CD14-positive monocyte (primary cell): ENCODE data around the gene BUB1B. TPM values are rescaled to one million over a fixed set of nuclear protein-coding genes. Genes with fewer than 3 reads are reported as not detected.
"Not testable (repeated sequence)": the region's sequence is repeated elsewhere in the genome, so short reads cannot be mapped to it uniquely, and the experiment has no call there.

Experiments used
- DNase-seq, 3 donors: peaks; one replicate each; pipeline ENCODE4 v3.0.0-alpha.2; 2011 to 2022
- H2AFZ ChIP-seq: 2 replicates; pipeline ENCODE4 v1.6.0; 2012; ENCODE audit warnings: mild to moderate bottlenecking, low read depth, low read length, inconsistent platforms; ENCODE audit not compliant: insufficient read depth, poor library complexity, severe bottlenecking
- H3K27ac ChIP-seq, 2 donors: 1 replicate in 1 of 2; 2 replicates in 1 of 2; pipeline ENCODE4 v1.5.1; 2012 to 2013; ENCODE audit warnings: low read length in 2 of 2, control low read depth in 1 of 2, inconsistent platforms in 1 of 2, low read depth in 1 of 2, mild to moderate bottlenecking in 1 of 2
- H3K27me3 ChIP-seq, 2 donors: one replicate each; pipeline versions ENCODE4 v1.6.0 to v1.6.1; 2011 to 2013; ENCODE audit warnings: low read length in 2 of 2; ENCODE audit not compliant: control insufficient read depth in 2 of 2, insufficient read depth in 2 of 2
- H3K36me3 ChIP-seq, 2 donors: replicated peaks in 1 of 2; 1 replicate in 1 of 2; 2 replicates in 1 of 2; pipeline versions ENCODE4 v1.5.1 to v1.6.1; 2012 to 2013; ENCODE audit warnings: low read length in 2 of 2, control low read depth in 1 of 2, inconsistent platforms in 1 of 2, mild to moderate bottlenecking in 1 of 2; ENCODE audit not compliant: insufficient read depth in 2 of 2, control insufficient read depth in 1 of 2
- H3K4me1 ChIP-seq, 2 donors: 1 replicate in 1 of 2; 2 replicates in 1 of 2; pipeline versions ENCODE4 v1.5.1 to v1.6.1; 2012 to 2013; ENCODE audit warnings: low read length in 2 of 2, control low read depth in 1 of 2, inconsistent platforms in 1 of 2, mild to moderate bottlenecking in 1 of 2, moderate library complexity in 1 of 2; ENCODE audit not compliant: insufficient read depth in 2 of 2, control insufficient read depth in 1 of 2
- H3K4me2 ChIP-seq: replicated peaks from 2 replicates; pipeline ENCODE3; 2012; ENCODE audit warnings: low read length, moderate library complexity, mild to moderate bottlenecking; ENCODE audit not compliant: poor library complexity, severe bottlenecking; ENCODE audit errors: extremely low read depth
- H3K4me3 ChIP-seq, 3 experiments: fragments of 200-600 bp in 1 of 3; sonication (generic) in 1 of 3; replicated peaks in 1 of 3; 1 replicate in 2 of 3; 2 replicates in 1 of 3; pipeline ENCODE4 v1.5.1; 2011 to 2013; ENCODE audit warnings: low read length in 3 of 3, mild to moderate bottlenecking in 3 of 3, control low read depth in 2 of 3, low read depth in 2 of 3, inconsistent platforms in 1 of 3, moderate library complexity in 1 of 3
- H3K79me2 ChIP-seq: 2 replicates; pipeline ENCODE4 v1.6.0; 2012; ENCODE audit warnings: mild to moderate bottlenecking, control low read depth, inconsistent platforms, low read length, moderate library complexity; ENCODE audit not compliant: insufficient read depth
- H3K9ac ChIP-seq: 2 replicates; pipeline ENCODE4 v1.6.0; 2017; ENCODE audit warnings: low read length, mild to moderate bottlenecking; ENCODE audit not compliant: insufficient read depth, poor library complexity, severe bottlenecking
- H3K9me3 ChIP-seq, 2 donors: replicated peaks in 1 of 2; 1 replicate in 1 of 2; 2 replicates in 1 of 2; pipeline versions ENCODE4 v1.5.1 to v1.6.1; 2012 to 2013; ENCODE audit warnings: low read length in 2 of 2, control low read depth in 1 of 2; ENCODE audit not compliant: control insufficient read depth in 1 of 2, insufficient read depth in 1 of 2
- H4K20me1 ChIP-seq: 2 replicates; pipeline ENCODE4 v1.6.0; 2012; ENCODE audit warnings: mild to moderate bottlenecking, low read length, control low read depth, moderate library complexity; ENCODE audit not compliant: insufficient read depth
- H3K27ac Mint-ChIP-seq, 7 donors: one replicate each; pipeline ENCODE4 v1.8.0; 2020; ENCODE audit warnings: mild to moderate bottlenecking in 7 of 7, mixed read lengths in 7 of 7, moderate library complexity in 6 of 7, inconsistent platforms in 2 of 7
- H3K27me3 Mint-ChIP-seq, 3 donors: one replicate each; pipeline ENCODE4 v1.8.0; 2021 to 2022; ENCODE audit warnings: low read depth in 3 of 3, mild to moderate bottlenecking in 3 of 3, mixed read lengths in 3 of 3, moderate library complexity in 3 of 3, inconsistent platforms in 1 of 3
- H3K36me3 Mint-ChIP-seq, 2 donors: one replicate each; pipeline ENCODE4 v1.8.0; 2020; ENCODE audit warnings: mixed read lengths in 2 of 2, inconsistent platforms in 1 of 2, mild to moderate bottlenecking in 1 of 2
- H3K4me1 Mint-ChIP-seq: one replicate; pipeline ENCODE4 v1.8.0; 2020; ENCODE audit warnings: mild to moderate bottlenecking, mixed read lengths
- H3K4me3 Mint-ChIP-seq, 2 donors: one replicate each; pipeline ENCODE4 v1.8.0; 2020; ENCODE audit warnings: mild to moderate bottlenecking in 2 of 2, mixed read lengths in 2 of 2, moderate library complexity in 1 of 2
- H3K9me3 Mint-ChIP-seq, 7 donors: one replicate each; pipeline ENCODE4 v1.8.0; 2020 to 2022; ENCODE audit warnings: mixed read lengths in 7 of 7, mild to moderate bottlenecking in 6 of 7, moderate library complexity in 6 of 7, inconsistent platforms in 2 of 7
- WGBS: methylation state at CpG from one replicate; pipeline ENCODE4 v1.1.5; 2013; ENCODE audit warnings: missing lambda C conversion rate; ENCODE audit not compliant: insufficient coverage; 5-methylcytosine and 5-hydroxymethylcytosine counted together
- intact Hi-C, 2 donors: fragments of 100-400 bp; cut with micrococcal nuclease; formaldehyde crosslinking; loops; one replicate each; pipeline versions ENCODE4 v1.15.0 to v1.15.1; 2023
- polyA plus RNA-seq, 3 donors: library from polyadenylated mRNA; depleted of rRNA in 1 of 3; unstranded in 2 of 3; stranded (reverse) in 1 of 3; fragments of 300-500 nt in 2 of 3; fragments of >200 nt in 1 of 3; fragmentation: Illumina TruSeq in 2 of 3; gene quantifications; 1 replicate in 2 of 3; 2 replicates in 1 of 3; pipeline ENCODE4 v1.2.3, GENCODE V29; 2012 to 2021
- TF ChIP-seq, protein P1 (sequence below): fragments of 200-600 bp; IDR thresholded peaks from one replicate; pipeline ENCODE4 v1.8.0; 2022; ENCODE audit warnings: antibody characterized with exemption, mild to moderate bottlenecking

The BUB1B gene
- polyA plus RNA-seq, 3 donors, result 0.01 to 0.51 TPM; not detected in 1

- H3K4me1 ChIP-seq, result peaks cover 7 to 13% of the 10 kb centered on the region in 2 donors
- intact Hi-C loops, H4K20me1 ChIP-seq, H3K9me3 Mint-ChIP-seq, H3K27me3 ChIP-seq, H3K36me3 Mint-ChIP-seq, H2AFZ ChIP-seq, H3K36me3 ChIP-seq, H3K27ac ChIP-seq, H3K4me3 Mint-ChIP-seq, H3K4me3 ChIP-seq, H3K9me3 ChIP-seq, DNase-seq, H3K9ac ChIP-seq, H3K79me2 ChIP-seq, H3K27me3 Mint-ChIP-seq, H3K4me2 ChIP-seq: not testable (repeated sequence)
- no CpG with 5 or more reads among the region's 5 CpGs for whole genome bisulfite sequencing
- H3K4me1 Mint-ChIP-seq, result peaks cover 17% of the 10 kb centered on the region
- peak overlapping the region in 1 of 7 donors; percentile 54 for H3K27ac Mint-ChIP-seq
Measured at GRCh38 chr15:40124807-40125285, 36.0 kb upstream of the BUB1B start.

DNA sequence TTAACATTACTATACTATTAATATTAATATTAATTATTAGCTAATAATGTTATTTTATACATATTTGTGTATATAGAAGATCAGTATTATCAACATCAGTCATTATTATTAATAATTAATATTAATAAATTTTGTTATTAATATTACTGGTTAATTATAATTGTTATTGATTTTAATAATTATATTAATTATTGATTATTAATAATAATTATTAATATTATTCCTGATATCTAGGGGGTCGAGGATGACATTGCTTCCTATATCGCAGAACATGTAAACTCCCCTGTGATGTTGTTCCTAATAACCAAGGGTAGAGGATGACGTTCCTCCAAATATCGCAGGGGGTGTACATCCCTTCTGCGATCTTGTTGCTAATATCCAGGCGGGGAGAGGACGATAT, 34.9 kb upstream of the BUB1B start:
- WGBS, result no CpG with 5 or more reads among the region's 7 CpGs
- DNase-seq, result no peak
- H3K4me3 Mint-ChIP-seq, result no peak overlapping the region

More for the DNA sequence above, 34.9 kb upstream of the BUB1B start:
- Histone ChIP-seq H3K9ac (no peak overlapping the region), H2AFZ (no peak overlapping the region), H4K20me1 (no peaks in the 10 kb centered on the region), H3K4me1 (peaks cover 7 to 13% of the 10 kb centered on the region in 2 donors), H3K4me3 (no peak overlapping the region), H3K79me2 (no peaks in the 10 kb centered on the region), H3K27me3 (no peaks in the 10 kb centered on the region), H3K27ac (no peak overlapping the region), H3K4me2 (no peak overlapping the region), H3K36me3 (no peaks in the 10 kb centered on the region), H3K9me3 (no peaks in the 10 kb centered on the region)
- H3K27me3 Mint-ChIP-seq, result peaks cover 2% of the 10 kb centered on the region in 3 donors
- TF ChIP-seq, protein P1, sequence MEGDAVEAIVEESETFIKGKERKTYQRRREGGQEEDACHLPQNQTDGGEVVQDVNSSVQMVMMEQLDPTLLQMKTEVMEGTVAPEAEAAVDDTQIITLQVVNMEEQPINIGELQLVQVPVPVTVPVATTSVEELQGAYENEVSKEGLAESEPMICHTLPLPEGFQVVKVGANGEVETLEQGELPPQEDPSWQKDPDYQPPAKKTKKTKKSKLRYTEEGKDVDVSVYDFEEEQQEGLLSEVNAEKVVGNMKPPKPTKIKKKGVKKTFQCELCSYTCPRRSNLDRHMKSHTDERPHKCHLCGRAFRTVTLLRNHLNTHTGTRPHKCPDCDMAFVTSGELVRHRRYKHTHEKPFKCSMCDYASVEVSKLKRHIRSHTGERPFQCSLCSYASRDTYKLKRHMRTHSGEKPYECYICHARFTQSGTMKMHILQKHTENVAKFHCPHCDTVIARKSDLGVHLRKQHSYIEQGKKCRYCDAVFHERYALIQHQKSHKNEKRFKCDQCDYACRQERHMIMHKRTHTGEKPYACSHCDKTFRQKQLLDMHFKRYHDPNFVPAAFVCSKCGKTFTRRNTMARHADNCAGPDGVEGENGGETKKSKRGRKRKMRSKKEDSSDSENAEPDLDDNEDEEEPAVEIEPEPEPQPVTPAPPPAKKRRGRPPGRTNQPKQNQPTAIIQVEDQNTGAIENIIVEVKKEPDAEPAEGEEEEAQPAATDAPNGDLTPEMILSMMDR, result no peak
- peaks cover 17% of the 10 kb centered on the region for H3K4me1 Mint-ChIP-seq
- H3K27ac Mint-ChIP-seq, result no peak overlapping the region
- no peaks in the 10 kb centered on the region for H3K36me3 Mint-ChIP-seq
- intact Hi-C loops, result no loop called here
- H3K9me3 Mint-ChIP-seq, result no peaks in the 10 kb centered on the region
